ENCODE measurements around the gene KIAA1671.
"Not testable (repeated sequence)": the region's sequence is repeated elsewhere in the genome, so short reads cannot be mapped to it uniquely, and the experiment has no call there.

The KIAA1671 gene

GRCh38 chr22:24951942-24952836, at the start of gene KIAA1671:
TSS of gene KIAA1671 (plus strand) at chr22:24952716. CDS start at chr22:25028000, 75,284 bp downstream.
- DNase-seq (ENCODE audit: low read depth, low spot score), result no peak

- no peak for DNase-seq (ENCODE audit: low read depth, low spot score)
Measured at GRCh38 chr22:24905909-24906308, 46.6 kb upstream of the KIAA1671 start.

- not testable (repeated sequence) for DNase-seq (ENCODE audit: low read depth, low spot score)
Measured at GRCh38 chr22:24907101-24907500, 45.4 kb upstream of the KIAA1671 start.

GRCh38 chr22:24920029-24920428, 32.5 kb upstream of the KIAA1671 start:
- DNase-seq (ENCODE audit: low read depth, low spot score), result no peak

GRCh38 chr22:24925586-24926427, 26.7 kb upstream of the KIAA1671 start:
- DNase-seq (ENCODE audit: low read depth, low spot score), result no peak

GRCh38 chr22:24926428-24926725, 26.1 kb upstream of the KIAA1671 start:
- no peak for DNase-seq (ENCODE audit: low read depth, low spot score)

- DNase-seq (ENCODE audit: low read depth, low spot score), result no peak
Measured at GRCh38 chr22:24926849-24927579, 25.5 kb upstream of the KIAA1671 start.

- no peak for DNase-seq (ENCODE audit: low read depth, low spot score)
Measured at GRCh38 chr22:24928322-24928721, 24.2 kb upstream of the KIAA1671 start.

GRCh38 chr22:24930678-24931077, 21.8 kb upstream of the KIAA1671 start:
- DNase-seq (ENCODE audit: low read depth, low spot score), result no peak

- no peak for DNase-seq (ENCODE audit: low read depth, low spot score)
Measured at GRCh38 chr22:24935771-24936483, 16.6 kb upstream of the KIAA1671 start.

GRCh38 chr22:24937114-24937513, 15.4 kb upstream of the KIAA1671 start:
- no peak for DNase-seq (ENCODE audit: low read depth, low spot score)

- no peak for DNase-seq (ENCODE audit: low read depth, low spot score)
Measured at GRCh38 chr22:24938741-24939341, 13.7 kb upstream of the KIAA1671 start.

GRCh38 chr22:24942301-24942700, 10.2 kb upstream of the KIAA1671 start:
- no peak for DNase-seq (ENCODE audit: low read depth, low spot score)

- DNase-seq (ENCODE audit: low read depth, low spot score), result no peak
Measured at GRCh38 chr22:24944217-24944937, 8.1 kb upstream of the KIAA1671 start.

GRCh38 chr22:24945430-24945829, 7.1 kb upstream of the KIAA1671 start:
- no peak for DNase-seq (ENCODE audit: low read depth, low spot score)

GRCh38 chr22:24947383-24947782, 5.1 kb upstream of the KIAA1671 start:
- no peak for DNase-seq (ENCODE audit: low read depth, low spot score)

- DNase-seq (ENCODE audit: low read depth, low spot score), result no peak
Measured at GRCh38 chr22:24947881-24948280, 4.6 kb upstream of the KIAA1671 start.

- DNase-seq (ENCODE audit: low read depth, low spot score), result no peak
Measured at GRCh38 chr22:24948356-24949202, 3.9 kb upstream of the KIAA1671 start.

GRCh38 chr22:24950272-24950902, 2.1 kb upstream of the KIAA1671 start:
- DNase-seq (ENCODE audit: low read depth, low spot score), result peak; percentile 89
